Transverse colon (tissue), 4 donors: Measurements from ENCODE around the gene MSI2.

Source experiments
- POLR2A ChIP-seq: fragments of 450-650 bp; IDR thresholded peaks from one replicate; pipeline ENCODE4 v1.6.1; 2016; ENCODE audit warnings: antibody characterized with exemption, mild to moderate bottlenecking, moderate library complexity
- POLR2AphosphoS5 ChIP-seq, 3 donors: sonication (generic); formaldehyde crosslinking; IDR thresholded peaks; one replicate each; pipeline ENCODE4 v1.6.1; 2016; ENCODE audit warnings: antibody characterized with exemption in 3 of 3
- TF ChIP-seq, protein P1 (sequence below), 5 experiments: fragments of 200-600 bp in 3 of 5; fragments of 450-650 bp in 2 of 5; sonication (generic) in 3 of 5; IDR thresholded peaks; 1 replicate in 2 of 5; 2 replicates in 3 of 5; pipeline ENCODE4 v1.5.1; 2016 to 2017; ENCODE audit warnings: antibody characterized with exemption in 5 of 5, inconsistent platforms in 3 of 5, mild to moderate bottlenecking in 2 of 5, moderate library complexity in 1 of 5

DNA sequence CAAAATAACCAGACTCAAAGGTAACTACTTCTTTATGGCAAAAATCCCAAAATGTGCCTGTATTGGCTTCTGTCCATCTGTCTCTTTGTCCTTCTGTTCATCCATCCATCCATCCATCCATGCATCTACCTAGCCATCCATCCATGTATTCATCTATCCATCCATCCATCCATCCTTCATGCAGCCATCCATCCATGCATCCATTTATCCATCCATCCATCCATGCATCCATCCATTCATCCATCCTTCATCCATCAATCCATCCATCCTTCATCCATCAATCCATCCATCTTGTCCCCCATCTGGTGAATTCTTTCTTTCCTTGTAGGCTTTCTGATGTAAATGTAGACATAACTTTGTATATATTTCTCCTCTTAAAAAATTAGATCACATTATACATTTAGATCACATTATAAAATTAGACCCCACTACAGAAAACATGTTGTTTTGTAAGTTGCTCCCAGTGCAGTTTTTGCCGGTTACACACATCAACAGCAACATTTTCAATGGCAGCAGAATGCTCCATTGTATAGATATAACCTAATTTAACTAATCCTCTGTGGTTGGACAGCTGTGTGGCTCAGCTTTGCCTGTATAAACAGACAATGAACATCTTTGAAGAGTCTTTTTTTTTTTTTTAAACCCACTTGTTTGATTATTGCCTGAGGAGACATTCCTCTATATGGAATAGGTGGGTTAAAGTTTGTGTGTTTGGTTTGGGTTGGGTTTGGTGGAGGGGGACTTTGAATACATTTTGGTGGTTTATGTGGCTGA, 72.0 kb downstream of the MSI2 start:
- no peak for TF ChIP-seq POLR2A
- TF ChIP-seq, protein P1, sequence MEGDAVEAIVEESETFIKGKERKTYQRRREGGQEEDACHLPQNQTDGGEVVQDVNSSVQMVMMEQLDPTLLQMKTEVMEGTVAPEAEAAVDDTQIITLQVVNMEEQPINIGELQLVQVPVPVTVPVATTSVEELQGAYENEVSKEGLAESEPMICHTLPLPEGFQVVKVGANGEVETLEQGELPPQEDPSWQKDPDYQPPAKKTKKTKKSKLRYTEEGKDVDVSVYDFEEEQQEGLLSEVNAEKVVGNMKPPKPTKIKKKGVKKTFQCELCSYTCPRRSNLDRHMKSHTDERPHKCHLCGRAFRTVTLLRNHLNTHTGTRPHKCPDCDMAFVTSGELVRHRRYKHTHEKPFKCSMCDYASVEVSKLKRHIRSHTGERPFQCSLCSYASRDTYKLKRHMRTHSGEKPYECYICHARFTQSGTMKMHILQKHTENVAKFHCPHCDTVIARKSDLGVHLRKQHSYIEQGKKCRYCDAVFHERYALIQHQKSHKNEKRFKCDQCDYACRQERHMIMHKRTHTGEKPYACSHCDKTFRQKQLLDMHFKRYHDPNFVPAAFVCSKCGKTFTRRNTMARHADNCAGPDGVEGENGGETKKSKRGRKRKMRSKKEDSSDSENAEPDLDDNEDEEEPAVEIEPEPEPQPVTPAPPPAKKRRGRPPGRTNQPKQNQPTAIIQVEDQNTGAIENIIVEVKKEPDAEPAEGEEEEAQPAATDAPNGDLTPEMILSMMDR (IDR thresholded peaks at IDR 0.05) = no peak
- no peak for TF ChIP-seq POLR2AphosphoS5 (IDR thresholded peaks at IDR 0.05)
